ENCODE data around the gene ATP9B.

GRCh38 chr18:79332646-79333045, 263.5 kb downstream of the ATP9B start:
- TF ChIP-seq, protein P1, sequence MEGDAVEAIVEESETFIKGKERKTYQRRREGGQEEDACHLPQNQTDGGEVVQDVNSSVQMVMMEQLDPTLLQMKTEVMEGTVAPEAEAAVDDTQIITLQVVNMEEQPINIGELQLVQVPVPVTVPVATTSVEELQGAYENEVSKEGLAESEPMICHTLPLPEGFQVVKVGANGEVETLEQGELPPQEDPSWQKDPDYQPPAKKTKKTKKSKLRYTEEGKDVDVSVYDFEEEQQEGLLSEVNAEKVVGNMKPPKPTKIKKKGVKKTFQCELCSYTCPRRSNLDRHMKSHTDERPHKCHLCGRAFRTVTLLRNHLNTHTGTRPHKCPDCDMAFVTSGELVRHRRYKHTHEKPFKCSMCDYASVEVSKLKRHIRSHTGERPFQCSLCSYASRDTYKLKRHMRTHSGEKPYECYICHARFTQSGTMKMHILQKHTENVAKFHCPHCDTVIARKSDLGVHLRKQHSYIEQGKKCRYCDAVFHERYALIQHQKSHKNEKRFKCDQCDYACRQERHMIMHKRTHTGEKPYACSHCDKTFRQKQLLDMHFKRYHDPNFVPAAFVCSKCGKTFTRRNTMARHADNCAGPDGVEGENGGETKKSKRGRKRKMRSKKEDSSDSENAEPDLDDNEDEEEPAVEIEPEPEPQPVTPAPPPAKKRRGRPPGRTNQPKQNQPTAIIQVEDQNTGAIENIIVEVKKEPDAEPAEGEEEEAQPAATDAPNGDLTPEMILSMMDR (IDR thresholded peaks at IDR 0.05; ENCODE audit: insufficient read depth, low read depth, low read length) = no peak
- TF ChIP-seq EZH2 (IDR thresholded peaks at IDR 0.05; ENCODE audit: insufficient read depth, low read length) = no peak

Data from astrocyte (in vitro differentiated cells and primary cell).